ENCODE measurements around the gene CD320. TPM values are rescaled to one million over a fixed set of nuclear protein-coding genes. Genes with fewer than 3 reads are reported as not detected.

The CD320 gene
- total and polyA plus RNA-seq, 2 donors (not counting 1 experiment from before 2014, with no cell fraction given) = 30.5 to 32.6 TPM

DNA sequence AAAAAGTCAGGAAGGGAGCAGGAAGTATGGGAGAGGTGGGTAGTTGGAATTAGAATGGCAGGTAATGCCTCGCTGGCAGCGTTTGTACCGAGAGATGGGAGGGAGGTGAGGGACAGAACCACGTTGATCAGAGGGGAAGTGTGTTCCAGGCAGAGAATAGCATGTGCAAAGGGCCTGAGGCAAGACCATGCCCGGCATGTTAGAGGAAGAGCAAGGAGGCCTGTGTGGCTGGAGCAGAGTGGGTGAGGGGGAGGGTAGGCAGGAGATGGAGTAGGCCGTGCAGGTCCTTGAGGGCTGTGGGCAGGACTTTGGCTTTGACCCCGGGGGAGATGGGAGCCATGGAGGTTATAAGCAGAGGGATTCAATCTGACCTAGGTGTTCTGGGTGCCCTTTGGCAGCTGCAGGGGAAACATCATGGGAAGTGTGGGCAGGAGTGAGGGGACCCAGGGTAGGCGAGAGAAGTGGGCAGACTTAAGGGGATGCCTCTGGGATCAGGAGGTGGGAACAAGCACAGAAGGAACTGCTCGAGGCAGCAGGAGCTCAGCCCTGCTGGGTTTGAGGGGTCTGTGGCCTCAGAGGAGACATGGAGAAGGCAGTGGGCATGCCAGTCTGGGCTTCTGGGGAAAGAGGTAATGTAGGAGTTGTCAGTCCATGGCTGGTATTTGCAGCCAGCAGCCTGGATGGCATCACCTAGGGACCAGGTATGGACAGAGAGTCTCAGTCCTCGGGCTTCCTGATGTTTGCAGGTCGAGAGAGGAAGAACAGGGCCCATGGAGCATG is 48.8 kb downstream of the CD320 start:
- no peak overlapping the region for H3K27ac Mint-ChIP-seq

More for the DNA sequence above, 48.8 kb downstream of the CD320 start:
- Histone ChIP-seq H3K4me1 (ENCODE audit: control insufficient read depth in 2 of 2, insufficient read depth in 2 of 2, low read length in 2 of 2) (no peaks in the 10 kb centered on the region), H3K9me3 (ENCODE audit: control extremely low read depth in 1 of 3, control insufficient read depth in 2 of 3, insufficient read depth in 1 of 3, low read length in 2 of 3) (no peaks in the 10 kb centered on the region), H2AFZ (ENCODE audit: insufficient read depth, low read depth, low read length, poor library complexity, severe bottlenecking) (no peak overlapping the region), H3K27ac (ENCODE audit: low read length in 2 of 2) (no peak overlapping the region), H3K36me3 (replicated peaks in 1 of 2; ENCODE audit: control extremely low read depth in 1 of 2, control insufficient read depth in 1 of 2, extremely low read depth in 1 of 2, insufficient read depth in 2 of 2, low read length in 1 of 2) (peaks cover 5 to 56% of the 10 kb centered on the region in 2 experiments), H3K27me3 (replicated peaks in 1 of 4; ENCODE audit: control extremely low read depth in 1 of 4, control insufficient read depth in 3 of 4, insufficient read depth in 4 of 4, low read length in 3 of 4) (no peaks in the 10 kb centered on the region), H3K9ac (ENCODE audit: low read length) (no peak overlapping the region), H3K79me2 (ENCODE audit: control insufficient read depth, insufficient read depth, low read length) (peaks cover 2% of the 10 kb centered on the region), H4K20me1 (ENCODE audit: control insufficient read depth, insufficient read depth, low read length, poor library complexity, severe bottlenecking) (peaks cover 5% of the 10 kb centered on the region), H3K4me3 (ENCODE audit: control extremely low read depth in 1 of 5, extremely low read depth in 1 of 5, insufficient read depth in 1 of 5, low read depth in 2 of 5, low read length in 4 of 5) (no peak overlapping the region), H3K4me2 (replicated peaks; ENCODE audit: low read depth, low read length, poor library complexity, severe bottlenecking) (no peak overlapping the region)
- intact Hi-C loops (cut with micrococcal nuclease) = no loop called here
- POLR2A ChIA-PET = interaction anchor here (0.7 kb wide), 1 partner anchor 941 kb away, joined by 3 read pairs; no protein-coding TSS in a partner anchor
- no peaks in the 10 kb centered on the region for H3K4me1 Mint-ChIP-seq
- H3K9me3 Mint-ChIP-seq (ENCODE audit: insufficient read depth) = no peaks in the 10 kb centered on the region
- H3K27me3 Mint-ChIP-seq = no peaks in the 10 kb centered on the region
- no peak for DNase-seq
- CTCF ChIA-PET = interaction anchor here (1.2 to 1.5 kb wide), 2 partner anchors 101 to 318 kb away, joined by 3 to 4 read pairs; no protein-coding TSS in a partner anchor
- H3K4me3 Mint-ChIP-seq = no peak overlapping the region
- TF ChIP-seq CTCF (IDR thresholded peaks at IDR 0.05) (no peak), EZH2 (IDR thresholded peaks at IDR 0.05; ENCODE audit: borderline replicate concordance, insufficient read depth, low read depth, low read length, poor library complexity, severe bottlenecking) (no peak)
- no peak for ATAC-seq (ENCODE audit: low read depth)
- 97% methylated on average over 9 of the region's 11 CpGs for WGBS (ENCODE audit: insufficient coverage)

Data from B cell (primary cell).